HG03432 (cell line): Measurements from ENCODE around the gene FMNL1.

Source experiments
- ATAC-seq: cut with Tn5 transposase; IDR thresholded peaks from one replicate; pipeline ENCODE4 v1.9.1; 2021; ENCODE audit warnings: mild to moderate bottlenecking, moderate library complexity; ENCODE audit not compliant: unreplicated experiment

Gene FMNL1

GRCh38 chr17:45277992-45278391 lies 56.3 kb downstream of the FMNL1 start:
- no peak for ATAC-seq

GRCh38 chr17:45279898-45280297 lies 58.2 kb downstream of the FMNL1 start:
- ATAC-seq, result no peak

- ATAC-seq, result no peak
Measured at GRCh38 chr17:45282683-45283644, 61.3 kb downstream of the FMNL1 start.

- no peak for ATAC-seq
Measured at GRCh38 chr17:45283711-45284110, 62.0 kb downstream of the FMNL1 start.

- ATAC-seq, result no peak
Measured at GRCh38 chr17:45284176-45285140, 62.8 kb downstream of the FMNL1 start.

- no peak for ATAC-seq
Measured at GRCh38 chr17:45286286-45286685, 64.6 kb downstream of the FMNL1 start.

- no peak for ATAC-seq
Measured at GRCh38 chr17:45287526-45288500, 66.1 kb downstream of the FMNL1 start.

GRCh38 chr17:45288825-45289224 lies 67.1 kb downstream of the FMNL1 start:
- ATAC-seq, result no peak

GRCh38 chr17:45289301-45290268 lies 67.9 kb downstream of the FMNL1 start:
- no peak for ATAC-seq

- ATAC-seq, result no peak
Measured at GRCh38 chr17:45290269-45290765, 68.6 kb downstream of the FMNL1 start.

GRCh38 chr17:45291171-45291805 lies 69.6 kb downstream of the FMNL1 start:
- ATAC-seq, result no peak

- ATAC-seq, result no peak
Measured at GRCh38 chr17:45292696-45293412, 71.2 kb downstream of the FMNL1 start.

- ATAC-seq, result no peak
Measured at GRCh38 chr17:45293413-45294211, 71.9 kb downstream of the FMNL1 start.

GRCh38 chr17:45294506-45294905 lies 72.8 kb downstream of the FMNL1 start:
- no peak for ATAC-seq

GRCh38 chr17:45296003-45296832 lies 74.5 kb downstream of the FMNL1 start:
- ATAC-seq, result peak; percentile 38

- no peak for ATAC-seq
Measured at GRCh38 chr17:45296833-45297124, 75.1 kb downstream of the FMNL1 start.
